ENCODE data around the gene TFF1.

TFF1 gene

DNA sequence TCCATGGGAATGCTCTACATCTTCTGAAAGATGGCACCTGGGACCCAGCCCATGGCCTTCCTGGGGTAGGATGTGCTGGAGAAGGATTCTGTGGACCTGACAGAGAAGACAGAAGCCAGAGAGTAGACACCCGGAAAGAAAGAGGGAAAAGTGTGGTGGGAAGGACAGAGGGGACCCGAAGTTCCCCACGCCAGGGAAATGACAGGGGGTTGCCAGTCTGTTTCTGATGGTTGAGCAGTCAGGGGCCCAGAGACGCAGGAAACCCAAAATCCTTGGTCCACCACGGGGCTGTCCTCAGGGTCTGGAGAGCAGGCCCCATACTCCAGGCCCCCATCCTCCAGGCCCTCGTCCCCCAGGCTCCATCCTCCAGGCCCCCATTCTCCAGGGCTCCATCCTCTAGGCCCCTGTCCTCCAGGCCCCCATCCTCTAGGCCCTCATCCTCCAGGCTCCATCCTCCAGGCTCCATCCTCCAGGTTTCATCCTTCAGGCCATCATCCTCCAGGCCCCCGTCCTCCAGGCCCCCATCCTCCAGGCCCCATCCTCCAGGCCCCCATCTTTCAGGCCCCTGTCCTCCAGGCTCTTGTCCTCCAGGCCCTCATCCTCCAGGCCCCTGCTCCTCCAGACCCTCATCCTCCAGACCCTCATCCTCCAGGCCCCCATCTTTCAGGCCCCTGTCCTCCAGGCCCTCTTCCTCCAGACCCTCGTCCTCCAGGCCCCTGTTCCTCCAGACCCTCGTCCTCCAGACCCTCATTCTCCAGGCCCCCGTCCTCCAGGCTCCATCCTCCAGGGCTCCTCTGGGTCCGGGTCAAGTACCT, 14.5 kb downstream of the TFF1 start:
- H3K27me3 ChIP-seq (ENCODE audit: insufficient read depth, low read length), result peaks cover 26% of the 10 kb centered on the region; the same call in 1 of the 2 replicates
- H4K20me1 ChIP-seq (ENCODE audit: insufficient read depth, low read length), result no peaks in the 10 kb centered on the region
- H3K4me2 ChIP-seq (ENCODE audit: low read length), result no peak overlapping the region
- H3K9ac ChIP-seq (ENCODE audit: low read length), result no peak overlapping the region
- H3K4me3 ChIP-seq (ENCODE audit: low read depth, low read length, poor library complexity, severe bottlenecking), result no peak overlapping the region
- no peaks in the 10 kb centered on the region for H3K9me2 ChIP-seq (ENCODE audit: low read depth, low read length)
- peaks cover 5% of the 10 kb centered on the region; the same call in 1 of the 2 replicates for H3K9me3 ChIP-seq (ENCODE audit: low read length)
- H3K36me3 ChIP-seq (ENCODE audit: insufficient read depth, low read length), result no peaks in the 10 kb centered on the region
- no peak overlapping the region for H3K27ac ChIP-seq (ENCODE audit: low read depth, low read length, poor library complexity, severe bottlenecking)
- no peaks in the 10 kb centered on the region for H3K4me1 ChIP-seq (ENCODE audit: insufficient read depth, low read length, severe bottlenecking)
- no peaks in the 10 kb centered on the region for H3F3A ChIP-seq (ENCODE audit: insufficient read depth, low read length)
- no peak for TF ChIP-seq EZH2 (IDR thresholded peaks at IDR 0.05; ENCODE audit: borderline replicate concordance, low read length)
- TF ChIP-seq, protein P1, sequence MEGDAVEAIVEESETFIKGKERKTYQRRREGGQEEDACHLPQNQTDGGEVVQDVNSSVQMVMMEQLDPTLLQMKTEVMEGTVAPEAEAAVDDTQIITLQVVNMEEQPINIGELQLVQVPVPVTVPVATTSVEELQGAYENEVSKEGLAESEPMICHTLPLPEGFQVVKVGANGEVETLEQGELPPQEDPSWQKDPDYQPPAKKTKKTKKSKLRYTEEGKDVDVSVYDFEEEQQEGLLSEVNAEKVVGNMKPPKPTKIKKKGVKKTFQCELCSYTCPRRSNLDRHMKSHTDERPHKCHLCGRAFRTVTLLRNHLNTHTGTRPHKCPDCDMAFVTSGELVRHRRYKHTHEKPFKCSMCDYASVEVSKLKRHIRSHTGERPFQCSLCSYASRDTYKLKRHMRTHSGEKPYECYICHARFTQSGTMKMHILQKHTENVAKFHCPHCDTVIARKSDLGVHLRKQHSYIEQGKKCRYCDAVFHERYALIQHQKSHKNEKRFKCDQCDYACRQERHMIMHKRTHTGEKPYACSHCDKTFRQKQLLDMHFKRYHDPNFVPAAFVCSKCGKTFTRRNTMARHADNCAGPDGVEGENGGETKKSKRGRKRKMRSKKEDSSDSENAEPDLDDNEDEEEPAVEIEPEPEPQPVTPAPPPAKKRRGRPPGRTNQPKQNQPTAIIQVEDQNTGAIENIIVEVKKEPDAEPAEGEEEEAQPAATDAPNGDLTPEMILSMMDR (IDR thresholded peaks at IDR 0.05; ENCODE audit: low read length), result no peak
- H3K79me2 ChIP-seq (ENCODE audit: insufficient read depth, low read length), result no peaks in the 10 kb centered on the region
- no peak overlapping the region for H2AFZ ChIP-seq (ENCODE audit: low read length)

DNA sequence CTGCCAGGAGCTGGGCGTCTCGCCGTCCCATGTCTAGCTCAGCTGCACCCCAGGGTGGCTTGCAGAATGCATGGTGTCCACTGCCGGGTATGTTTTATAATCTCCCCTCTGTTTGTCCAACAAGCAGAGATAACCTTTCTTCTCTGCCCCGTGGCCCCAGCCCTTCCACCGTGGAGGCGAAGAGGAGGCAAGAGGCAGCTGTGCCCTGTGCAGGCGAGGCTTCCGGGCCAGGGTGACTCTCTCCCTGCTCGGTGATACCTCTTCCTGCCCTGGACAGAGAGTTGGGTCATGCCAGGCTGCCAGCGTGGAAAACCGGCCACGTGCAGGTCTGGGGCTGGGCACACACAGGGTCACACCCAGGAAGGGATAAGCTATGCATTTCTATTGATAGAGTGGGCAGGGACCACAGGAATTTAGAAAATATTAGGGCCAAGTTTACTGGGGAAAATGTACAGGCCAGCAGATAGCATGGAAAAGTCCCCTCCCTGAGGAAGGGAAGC, 15.4 kb downstream of the TFF1 start, which contains the start of gene TFF2:
Gene TFF2, minus strand, starts transcription at position 68 of the 500 bp plus-strand sequence. Its CDS starts 37 bp downstream, at position 31.
- H3K4me2 ChIP-seq (ENCODE audit: low read length), result no peak within 1 kb of the TSS
- H3F3A ChIP-seq (ENCODE audit: insufficient read depth, low read length), result no peaks in the 10 kb centered on the region
- no peaks in the 10 kb centered on the region for H4K20me1 ChIP-seq (ENCODE audit: insufficient read depth, low read length)
- H3K36me3 ChIP-seq (ENCODE audit: insufficient read depth, low read length), result no peaks in the 10 kb centered on the region
- no peaks in the 10 kb centered on the region for H3K9me2 ChIP-seq (ENCODE audit: low read depth, low read length)
- H3K27ac ChIP-seq (ENCODE audit: low read depth, low read length, poor library complexity, severe bottlenecking), result no peak within 1 kb of the TSS
- no peak within 1 kb of the TSS for H3K4me3 ChIP-seq (ENCODE audit: low read depth, low read length, poor library complexity, severe bottlenecking)
- H3K27me3 ChIP-seq (ENCODE audit: insufficient read depth, low read length), result peaks cover 32% of the 10 kb centered on the region; the same call in 1 of the 2 replicates
- H3K9me3 ChIP-seq (ENCODE audit: low read length), result peaks cover 5% of the 10 kb centered on the region; the same call in 1 of the 2 replicates
- TF ChIP-seq, protein P1 (IDR thresholded peaks at IDR 0.05; ENCODE audit: low read length), result no peak
- no peak for TF ChIP-seq EZH2 (IDR thresholded peaks at IDR 0.05; ENCODE audit: borderline replicate concordance, low read length)
- H3K79me2 ChIP-seq (ENCODE audit: insufficient read depth, low read length), result no peaks in the 10 kb centered on the region
- H3K9ac ChIP-seq (ENCODE audit: low read length), result no peak within 1 kb of the TSS
- no peaks in the 10 kb centered on the region for H3K4me1 ChIP-seq (ENCODE audit: insufficient read depth, low read length, severe bottlenecking)
- H2AFZ ChIP-seq (ENCODE audit: low read length), result no peak within 1 kb of the TSS

GRCh38 chr21:42350318-42350910, 15.9 kb downstream of the TFF1 start:
- Histone ChIP-seq H2AFZ (ENCODE audit: low read length) (no peak overlapping the region), H4K20me1 (ENCODE audit: insufficient read depth, low read length) (no peaks in the 10 kb centered on the region), H3K9me2 (ENCODE audit: low read depth, low read length) (no peaks in the 10 kb centered on the region), H3K9me3 (ENCODE audit: low read length) (peaks cover 5% of the 10 kb centered on the region; the same call in 1 of the 2 replicates), H3F3A (ENCODE audit: insufficient read depth, low read length) (no peaks in the 10 kb centered on the region), H3K4me3 (ENCODE audit: low read depth, low read length, poor library complexity, severe bottlenecking) (no peak overlapping the region), H3K4me1 (ENCODE audit: insufficient read depth, low read length, severe bottlenecking) (no peaks in the 10 kb centered on the region), H3K79me2 (ENCODE audit: insufficient read depth, low read length) (no peaks in the 10 kb centered on the region), H3K4me2 (ENCODE audit: low read length) (no peak overlapping the region), H3K27me3 (ENCODE audit: insufficient read depth, low read length) (peaks cover 27% of the 10 kb centered on the region; the same call in 1 of the 2 replicates), H3K27ac (ENCODE audit: low read depth, low read length, poor library complexity, severe bottlenecking) (no peak overlapping the region), H3K9ac (ENCODE audit: low read length) (no peak overlapping the region), H3K36me3 (ENCODE audit: insufficient read depth, low read length) (no peaks in the 10 kb centered on the region)
- TF ChIP-seq EZH2 (IDR thresholded peaks at IDR 0.05; ENCODE audit: borderline replicate concordance, low read length), result no peak
- TF ChIP-seq, protein P1 (IDR thresholded peaks at IDR 0.05; ENCODE audit: low read length), result no peak

Data from OCI-LY1 (cell line).